ENCODE data around the gene KCTD3.
A peak's percentile ranks its signal among the peaks of the same experiment; 100 is the strongest.

KCTD3 gene

DNA sequence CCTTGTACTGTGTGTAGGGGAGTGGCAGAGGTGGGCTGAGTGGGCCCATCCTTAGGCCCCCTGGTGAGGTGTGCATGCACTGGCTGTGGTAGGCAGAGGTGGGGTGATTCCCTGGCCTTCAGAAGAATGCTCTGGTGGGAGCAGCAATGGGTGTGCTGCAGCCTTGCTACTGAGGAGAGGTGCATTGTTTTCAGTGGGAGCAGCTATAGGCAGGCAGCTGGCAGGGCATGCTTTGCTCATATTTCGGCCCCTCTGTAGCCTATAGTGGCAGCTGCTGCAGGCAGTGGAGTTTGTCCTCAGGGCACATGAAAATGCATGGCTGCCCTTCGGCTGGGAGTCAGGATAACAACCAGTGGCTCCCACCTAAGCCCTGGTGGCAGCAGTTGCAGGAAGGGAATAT, 10.1 kb upstream of the KCTD3 start:
- no peak overlapping the region for H3K27ac ChIP-seq (ENCODE audit: low read length)
- no peaks in the 10 kb centered on the region for H3K36me3 ChIP-seq (ENCODE audit: control insufficient read depth in 2 of 2, insufficient read depth in 2 of 2, low read length in 2 of 2)

DNA sequence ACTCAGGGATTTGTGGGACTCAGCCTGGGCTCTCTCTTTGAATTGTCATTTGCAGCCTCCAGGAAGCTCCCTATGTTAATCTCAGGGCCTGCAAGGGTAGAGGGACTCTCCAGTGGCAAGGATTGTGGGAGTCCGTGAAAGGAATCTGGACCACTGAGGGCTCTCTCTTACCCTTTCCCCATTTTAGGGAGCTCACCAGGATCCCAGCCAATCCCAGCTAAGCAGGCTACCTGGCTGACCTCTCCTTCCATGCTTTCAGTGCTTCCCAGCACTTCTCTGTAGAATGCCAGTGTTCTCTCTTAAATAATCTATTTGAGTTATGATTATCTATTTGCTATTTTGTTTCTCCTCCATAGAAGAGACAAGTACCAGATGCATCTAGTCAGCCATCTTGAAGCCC, 9.6 kb upstream of the KCTD3 start:
- Histone ChIP-seq H3K4me1 (ENCODE audit: control insufficient read depth, insufficient read depth, low read length) (no peaks in the 10 kb centered on the region), H3K27ac (ENCODE audit: low read length) (no peak overlapping the region), H3K9ac (ENCODE audit: low read length in 2 of 2) (no peak overlapping the region), H3K4me3 (ENCODE audit: low read length in 2 of 2) (no peak overlapping the region), H3K9me3 (ENCODE audit: control insufficient read depth in 2 of 2, low read length in 2 of 2) (peaks cover 0 to 3% of the 10 kb centered on the region in 2 donors), H3K36me3 (ENCODE audit: control insufficient read depth in 2 of 2, insufficient read depth in 2 of 2, low read length in 2 of 2) (no peaks in the 10 kb centered on the region), H3K27me3 (ENCODE audit: control insufficient read depth in 1 of 2, insufficient read depth in 2 of 2, low read length in 2 of 2) (no peaks in the 10 kb centered on the region)

More for the DNA sequence above, 10.1 kb upstream of the KCTD3 start:
- H3K27me3 ChIP-seq (ENCODE audit: control insufficient read depth in 1 of 2, insufficient read depth in 2 of 2, low read length in 2 of 2): no peaks in the 10 kb centered on the region
- H3K9me3 ChIP-seq (ENCODE audit: control insufficient read depth in 2 of 2, low read length in 2 of 2): peaks cover 0 to 3% of the 10 kb centered on the region in 2 donors
- no peaks in the 10 kb centered on the region for H3K4me1 ChIP-seq (ENCODE audit: control insufficient read depth, insufficient read depth, low read length)
- H3K4me3 ChIP-seq (ENCODE audit: low read length in 2 of 2): no peak overlapping the region
- no peak overlapping the region for H3K9ac ChIP-seq (ENCODE audit: low read length in 2 of 2)

DNA sequence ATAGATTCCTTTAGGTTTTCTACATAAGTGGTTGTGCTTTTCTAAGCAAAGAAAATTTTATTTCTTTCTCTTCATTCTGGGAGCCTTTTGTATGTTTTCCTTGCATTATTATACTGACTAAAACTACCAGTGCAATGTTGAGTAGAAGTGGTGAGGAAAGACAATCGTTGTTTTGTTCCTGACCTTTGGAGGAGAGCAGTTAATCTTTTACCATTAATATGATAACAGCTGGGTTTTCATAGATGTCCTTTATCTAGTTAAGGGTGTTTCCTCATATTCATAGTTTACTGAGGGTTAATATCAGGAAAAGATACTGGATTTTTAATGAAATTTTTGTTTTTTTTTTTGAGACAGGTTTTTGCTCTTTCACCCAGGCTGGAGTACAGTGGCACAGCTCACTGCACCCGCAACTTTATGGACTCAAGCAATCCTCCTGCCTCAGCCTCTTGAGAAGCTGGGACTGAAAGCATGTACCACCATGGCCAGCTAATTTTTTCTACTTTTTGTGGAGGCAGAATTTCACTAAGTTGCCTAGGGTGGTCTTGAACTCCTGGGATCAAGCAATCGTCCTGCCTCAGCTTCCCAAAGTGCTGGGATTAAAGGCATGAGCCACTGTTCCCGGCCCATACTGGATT, 9.0 kb upstream of the KCTD3 start:
- no peaks in the 10 kb centered on the region for H3K36me3 ChIP-seq (ENCODE audit: control insufficient read depth in 2 of 2, insufficient read depth in 2 of 2, low read length in 2 of 2)
- no peak overlapping the region for H3K4me3 ChIP-seq (ENCODE audit: low read length in 2 of 2)
- no peak overlapping the region for H3K27ac ChIP-seq (ENCODE audit: low read length)
- peaks cover 0 to 3% of the 10 kb centered on the region in 2 donors for H3K9me3 ChIP-seq (ENCODE audit: control insufficient read depth in 2 of 2, low read length in 2 of 2)
- no peaks in the 10 kb centered on the region for H3K4me1 ChIP-seq (ENCODE audit: control insufficient read depth, insufficient read depth, low read length)
- H3K27me3 ChIP-seq (ENCODE audit: control insufficient read depth in 1 of 2, insufficient read depth in 2 of 2, low read length in 2 of 2): no peaks in the 10 kb centered on the region
- no peak overlapping the region for H3K9ac ChIP-seq (ENCODE audit: low read length in 2 of 2)

DNA sequence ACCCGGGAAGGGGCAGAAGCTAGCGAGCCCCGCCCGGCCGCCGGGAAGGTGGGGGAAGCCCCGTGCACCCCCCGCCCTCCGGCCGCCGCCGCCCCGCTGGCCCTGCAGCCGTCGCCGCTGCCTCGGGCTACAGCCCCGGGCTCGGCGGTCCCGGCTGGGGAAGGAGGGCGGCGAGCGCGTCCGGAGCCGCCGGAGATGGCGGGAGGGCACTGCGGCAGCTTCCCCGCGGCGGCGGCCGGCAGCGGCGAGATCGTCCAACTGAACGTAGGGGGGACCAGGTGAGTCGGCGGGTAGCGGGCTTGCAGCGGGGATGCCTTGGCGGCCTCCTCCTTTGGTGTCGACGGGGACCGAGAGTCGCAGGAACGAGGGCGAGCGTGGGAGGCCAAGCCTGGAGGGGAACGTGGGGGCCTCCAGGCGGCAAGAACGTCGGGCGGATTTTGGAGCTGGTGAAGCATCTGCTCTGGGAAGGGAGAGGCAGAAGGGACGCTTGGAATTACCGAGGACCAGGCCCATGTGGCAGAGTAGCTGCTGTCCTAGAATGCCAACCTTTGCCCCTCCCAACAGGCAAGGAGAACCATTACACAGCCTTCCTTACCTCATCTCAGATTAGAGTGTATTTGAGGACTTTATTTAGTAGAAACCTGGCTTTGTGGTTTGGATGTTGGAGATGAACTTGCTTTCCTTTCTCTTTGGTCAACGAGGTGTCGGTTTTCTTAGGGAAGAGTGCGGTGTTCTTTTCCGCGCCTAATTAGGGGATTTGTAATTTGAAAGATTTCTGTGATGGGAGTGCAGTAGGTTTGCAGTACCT, 591 bp downstream of the KCTD3 start:
- Histone ChIP-seq H3K9me3 (ENCODE audit: control insufficient read depth in 2 of 2, low read length in 2 of 2) (no peaks in the 10 kb centered on the region), H3K4me3 (ENCODE audit: low read length in 2 of 2) (peak overlapping the region; percentile 73 to 91), H3K4me1 (ENCODE audit: control insufficient read depth, insufficient read depth, low read length) (peaks cover 5% of the 10 kb centered on the region), H3K27ac (ENCODE audit: low read length) (peak overlapping the region; percentile 92), H3K9ac (ENCODE audit: low read length in 2 of 2) (peak overlapping the region; percentile 79 to 91), H3K36me3 (ENCODE audit: control insufficient read depth in 2 of 2, insufficient read depth in 2 of 2, low read length in 2 of 2) (no peaks in the 10 kb centered on the region), H3K27me3 (ENCODE audit: control insufficient read depth in 1 of 2, insufficient read depth in 2 of 2, low read length in 2 of 2) (no peaks in the 10 kb centered on the region)

DNA sequence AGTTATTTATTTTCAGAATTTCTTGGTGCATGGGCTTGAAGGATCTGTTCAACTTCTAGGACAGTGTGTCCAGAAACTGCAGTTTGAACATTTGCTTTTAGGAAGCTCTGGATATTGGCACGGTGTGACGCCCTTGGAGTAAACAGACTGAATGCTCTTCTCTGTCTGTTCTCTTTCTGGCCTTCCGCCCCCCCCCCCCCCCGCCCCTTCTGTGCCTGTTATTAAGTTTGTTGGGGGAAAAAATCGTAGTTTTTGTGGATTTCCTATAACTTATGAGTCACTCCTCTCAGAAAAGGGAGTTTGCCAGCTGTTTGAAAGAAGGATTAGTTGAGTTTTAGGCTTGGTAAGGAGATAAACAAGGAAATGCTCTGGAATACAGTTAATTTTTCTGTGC, 1.2 kb downstream of the KCTD3 start:
- peak overlapping the region; percentile 73 to 91 for H3K4me3 ChIP-seq (ENCODE audit: low read length in 2 of 2)
- H3K27ac ChIP-seq (ENCODE audit: low read length): peak overlapping the region; percentile 92
- H3K4me1 ChIP-seq (ENCODE audit: control insufficient read depth, insufficient read depth, low read length): peaks cover 5% of the 10 kb centered on the region
- H3K27me3 ChIP-seq (ENCODE audit: control insufficient read depth in 1 of 2, insufficient read depth in 2 of 2, low read length in 2 of 2): no peaks in the 10 kb centered on the region
- no peaks in the 10 kb centered on the region for H3K36me3 ChIP-seq (ENCODE audit: control insufficient read depth in 2 of 2, insufficient read depth in 2 of 2, low read length in 2 of 2)
- H3K9ac ChIP-seq (ENCODE audit: low read length in 2 of 2): peak overlapping the region; percentile 79 to 91
- no peaks in the 10 kb centered on the region for H3K9me3 ChIP-seq (ENCODE audit: control insufficient read depth in 2 of 2, low read length in 2 of 2)

DNA sequence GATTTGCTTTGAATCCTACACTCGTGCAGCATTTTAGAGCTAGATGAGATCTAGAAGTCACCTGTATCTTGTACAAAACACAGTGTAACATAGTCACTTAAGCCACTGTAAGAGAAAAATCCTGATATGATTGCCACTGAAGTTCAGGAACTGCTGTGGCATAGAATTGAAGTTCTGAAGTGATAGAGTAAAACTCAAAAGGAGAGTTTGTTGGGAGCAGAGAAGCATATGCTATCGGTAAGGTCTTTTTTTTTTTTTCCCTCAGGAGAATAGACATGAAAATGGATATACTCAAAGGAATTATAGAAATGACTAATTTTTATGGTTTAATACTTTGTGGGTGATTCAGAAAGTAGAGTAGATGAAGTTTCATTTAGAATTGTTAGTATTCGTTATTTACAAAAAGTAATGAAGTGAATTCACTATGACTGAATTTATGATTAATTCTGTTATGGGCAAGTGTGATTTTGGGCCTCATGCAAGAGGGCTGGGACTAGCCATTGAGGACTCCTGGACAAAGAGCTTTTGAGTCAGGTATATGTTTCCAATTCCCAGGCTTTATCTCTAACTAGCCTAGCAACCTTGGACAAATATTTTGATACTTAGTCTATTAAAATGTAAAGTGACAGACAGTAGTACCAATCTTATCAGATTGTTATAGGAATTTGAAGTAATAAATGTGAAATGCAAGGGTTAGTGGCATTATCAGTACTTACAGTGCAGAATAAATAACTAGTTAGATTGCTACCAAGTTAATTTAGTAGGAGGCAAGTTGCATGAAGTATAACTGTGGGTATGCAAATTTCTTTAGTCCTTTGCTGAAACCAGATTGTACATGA, 3.1 kb downstream of the KCTD3 start:
- Histone ChIP-seq H3K9me3 (ENCODE audit: control insufficient read depth in 2 of 2, low read length in 2 of 2) (no peaks in the 10 kb centered on the region), H3K27me3 (ENCODE audit: control insufficient read depth in 1 of 2, insufficient read depth in 2 of 2, low read length in 2 of 2) (no peaks in the 10 kb centered on the region), H3K36me3 (ENCODE audit: control insufficient read depth in 2 of 2, insufficient read depth in 2 of 2, low read length in 2 of 2) (no peaks in the 10 kb centered on the region), H3K9ac (ENCODE audit: low read length in 2 of 2) (no peak overlapping the region), H3K4me3 (ENCODE audit: low read length in 2 of 2) (peak overlapping the region in 1 of 2 donors; percentile 23), H3K27ac (ENCODE audit: low read length) (no peak overlapping the region), H3K4me1 (ENCODE audit: control insufficient read depth, insufficient read depth, low read length) (peaks cover 5% of the 10 kb centered on the region)

DNA sequence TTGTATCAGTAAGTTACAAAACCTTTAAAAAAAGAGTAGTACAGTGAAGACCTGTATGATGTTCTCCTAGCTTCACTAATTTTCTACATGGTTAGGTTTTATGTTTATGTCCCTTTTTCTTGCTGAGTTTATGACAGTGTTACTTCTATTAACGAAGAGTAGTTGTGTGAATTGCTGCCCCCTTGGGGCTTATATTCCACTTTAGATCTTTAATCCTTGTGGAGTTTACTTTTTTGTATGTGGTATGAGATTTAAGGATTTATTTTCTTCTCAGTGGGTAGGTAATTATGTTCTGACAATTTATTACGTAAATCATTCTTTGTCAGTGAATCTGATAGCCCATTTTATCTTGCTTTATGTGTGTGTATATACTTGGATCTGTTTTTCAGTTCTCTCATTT, 14.8 kb downstream of the KCTD3 start:
- no peak overlapping the region for H3K4me3 ChIP-seq (ENCODE audit: low read length in 2 of 2)
- H3K9ac ChIP-seq (ENCODE audit: low read length in 2 of 2): no peak overlapping the region
- no peaks in the 10 kb centered on the region for H3K27me3 ChIP-seq (ENCODE audit: control insufficient read depth in 1 of 2, insufficient read depth in 2 of 2, low read length in 2 of 2)
- no peaks in the 10 kb centered on the region for H3K9me3 ChIP-seq (ENCODE audit: control insufficient read depth in 2 of 2, low read length in 2 of 2)
- H3K36me3 ChIP-seq (ENCODE audit: control insufficient read depth in 2 of 2, insufficient read depth in 2 of 2, low read length in 2 of 2): peaks cover 8 to 28% of the 10 kb centered on the region in 2 donors
- no peaks in the 10 kb centered on the region for H3K4me1 ChIP-seq (ENCODE audit: control insufficient read depth, insufficient read depth, low read length)
- no peak overlapping the region for H3K27ac ChIP-seq (ENCODE audit: low read length)

DNA sequence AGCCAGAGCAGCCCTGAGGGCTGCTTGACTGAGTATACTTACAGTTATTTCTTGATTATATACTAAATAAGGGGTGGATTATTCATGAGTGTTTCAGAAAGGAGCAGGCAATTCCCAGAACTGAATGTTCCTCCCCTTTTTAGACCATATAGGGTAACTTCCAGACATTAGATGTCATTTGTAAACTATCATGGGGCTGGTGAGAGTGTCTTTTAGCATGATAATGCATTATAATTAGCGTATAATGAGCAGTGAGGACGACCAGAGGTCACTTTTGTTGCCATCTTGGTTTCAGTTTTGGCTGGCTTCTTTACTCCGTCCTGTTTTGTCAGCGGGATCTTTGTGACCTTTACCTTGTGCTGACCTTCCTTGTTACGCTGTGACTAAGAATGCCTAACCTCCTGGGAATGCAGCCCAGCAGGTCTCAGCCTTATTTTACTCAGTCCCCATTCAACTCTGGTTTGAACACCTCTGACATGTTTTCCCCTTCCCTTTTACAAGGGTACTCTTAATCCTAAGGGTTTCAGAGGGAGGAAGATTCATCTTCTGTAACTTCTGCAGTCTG, 16.2 kb downstream of the KCTD3 start:
- Histone ChIP-seq H3K4me3 (ENCODE audit: low read length in 2 of 2) (no peak overlapping the region), H3K27ac (ENCODE audit: low read length) (no peak overlapping the region), H3K9me3 (ENCODE audit: control insufficient read depth in 2 of 2, low read length in 2 of 2) (no peaks in the 10 kb centered on the region), H3K27me3 (ENCODE audit: control insufficient read depth in 1 of 2, insufficient read depth in 2 of 2, low read length in 2 of 2) (no peaks in the 10 kb centered on the region), H3K4me1 (ENCODE audit: control insufficient read depth, insufficient read depth, low read length) (no peaks in the 10 kb centered on the region), H3K36me3 (ENCODE audit: control insufficient read depth in 2 of 2, insufficient read depth in 2 of 2, low read length in 2 of 2) (peaks cover 8 to 21% of the 10 kb centered on the region in 2 donors), H3K9ac (ENCODE audit: low read length in 2 of 2) (no peak overlapping the region)

DNA sequence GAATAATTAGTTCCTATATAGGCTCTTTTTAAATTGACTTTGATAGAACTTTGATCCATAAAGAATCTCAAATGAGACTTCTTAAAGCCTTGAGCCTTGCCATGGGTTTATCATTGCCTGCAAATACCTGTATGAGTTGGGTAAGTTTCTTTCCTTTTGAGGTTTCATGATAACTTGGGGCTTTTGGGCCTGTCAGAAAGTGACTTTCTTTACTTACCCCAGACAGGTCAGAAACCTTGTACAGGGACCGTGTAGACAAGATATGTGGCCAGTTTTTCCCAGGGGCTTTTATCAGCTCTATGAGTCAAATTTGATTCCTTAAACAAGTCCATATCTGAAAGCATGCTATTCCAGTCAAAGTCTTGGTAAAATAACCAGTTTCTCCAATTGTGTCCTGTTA, 17.3 kb downstream of the KCTD3 start:
- Histone ChIP-seq H3K9ac (ENCODE audit: low read length in 2 of 2) (no peak overlapping the region), H3K27me3 (ENCODE audit: control insufficient read depth in 1 of 2, insufficient read depth in 2 of 2, low read length in 2 of 2) (no peaks in the 10 kb centered on the region), H3K4me1 (ENCODE audit: control insufficient read depth, insufficient read depth, low read length) (no peaks in the 10 kb centered on the region), H3K27ac (ENCODE audit: low read length) (no peak overlapping the region), H3K9me3 (ENCODE audit: control insufficient read depth in 2 of 2, low read length in 2 of 2) (no peaks in the 10 kb centered on the region), H3K4me3 (ENCODE audit: low read length in 2 of 2) (no peak overlapping the region), H3K36me3 (ENCODE audit: control insufficient read depth in 2 of 2, insufficient read depth in 2 of 2, low read length in 2 of 2) (peaks cover 8 to 16% of the 10 kb centered on the region in 2 donors)

DNA sequence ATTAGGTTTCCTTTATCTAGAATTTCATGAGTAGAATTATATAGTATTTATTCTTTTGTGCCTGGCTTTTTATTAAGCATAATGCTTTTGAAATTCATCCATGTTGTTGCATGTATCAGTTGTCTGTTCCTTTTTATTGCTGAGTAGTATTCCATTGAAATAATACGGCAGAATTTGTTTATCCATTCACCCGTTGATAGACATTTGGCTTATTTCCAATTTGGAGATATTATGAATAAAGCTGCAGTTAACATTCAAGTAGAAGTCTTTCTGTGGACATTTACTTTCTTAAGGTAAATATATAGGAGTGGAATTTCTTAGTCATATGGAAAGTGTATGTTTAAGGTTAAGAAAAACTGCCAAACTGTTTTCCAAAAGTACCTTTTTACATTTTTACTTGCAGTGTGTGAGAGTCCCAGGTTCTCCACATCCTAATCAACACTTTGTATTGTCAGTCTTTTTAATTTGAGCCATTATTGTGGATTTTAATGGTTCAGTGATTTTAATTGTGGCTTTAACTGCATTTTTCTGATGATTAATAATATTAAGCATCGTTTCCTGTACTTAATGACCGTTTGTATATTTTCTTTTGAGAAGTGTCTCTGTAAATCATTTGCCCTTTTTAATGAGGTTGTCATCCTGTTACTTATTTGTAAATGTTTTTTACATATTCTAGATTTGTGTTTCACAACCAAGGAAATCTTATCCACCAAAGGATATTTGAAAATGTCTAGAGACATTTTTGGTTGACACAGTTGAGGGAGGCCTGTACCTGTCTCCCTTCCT, 22.7 kb downstream of the KCTD3 start:
- H3K27ac ChIP-seq (ENCODE audit: low read length): no peak overlapping the region
- no peaks in the 10 kb centered on the region for H3K9me3 ChIP-seq (ENCODE audit: control insufficient read depth in 2 of 2, low read length in 2 of 2)
- H3K36me3 ChIP-seq (ENCODE audit: control insufficient read depth in 2 of 2, insufficient read depth in 2 of 2, low read length in 2 of 2): peaks cover 4 to 5% of the 10 kb centered on the region in 2 donors
- no peak overlapping the region for H3K4me3 ChIP-seq (ENCODE audit: low read length in 2 of 2)
- no peaks in the 10 kb centered on the region for H3K27me3 ChIP-seq (ENCODE audit: control insufficient read depth in 1 of 2, insufficient read depth in 2 of 2, low read length in 2 of 2)
- no peak overlapping the region for H3K9ac ChIP-seq (ENCODE audit: low read length in 2 of 2)
- no peaks in the 10 kb centered on the region for H3K4me1 ChIP-seq (ENCODE audit: control insufficient read depth, insufficient read depth, low read length)
